Activated T-helper 1 cell treated with anti-CD3 and anti-CD28 coated beads, Interleukin-12 subunit alpha, Interleukin-12 subunit beta, Interleukin-2, Interleukin-4 antibody, amounts not matched to agents 30 ng/mL and 10 ng/mL and 1 ng/mL, durations not matched to agents 14 hours and 24 hours and 36 hours (primary cell): ENCODE results near the gene EFCAB6. TPM values are rescaled to one million over a fixed set of nuclear protein-coding genes. Genes with fewer than 3 reads are reported as not detected.

Source experiments
- DNase-seq: peaks from one replicate; pipeline ENCODE4 v3.0.0; 2021; ENCODE audit warnings: low spot score
- H3K27ac Mint-ChIP-seq: one replicate; pipeline ENCODE4 v1.8.0; 2021; ENCODE audit warnings: mild to moderate bottlenecking, mixed read lengths
- H3K27me3 Mint-ChIP-seq: one replicate; pipeline ENCODE4 v1.8.0; 2022; ENCODE audit warnings: mild to moderate bottlenecking, moderate library complexity, mixed read lengths; ENCODE audit not compliant: insufficient read depth
- H3K36me3 Mint-ChIP-seq: one replicate; pipeline ENCODE4 v1.8.0; 2021; ENCODE audit warnings: low read depth, mixed read lengths
- H3K4me1 Mint-ChIP-seq: one replicate; pipeline ENCODE4 v1.8.0; 2021; ENCODE audit warnings: low read depth, mixed read lengths
- H3K4me3 Mint-ChIP-seq: one replicate; pipeline ENCODE4 v1.8.0; 2021; ENCODE audit warnings: mild to moderate bottlenecking, moderate library complexity, mixed read lengths
- H3K9me3 Mint-ChIP-seq: one replicate; pipeline ENCODE4 v1.8.0; 2021; ENCODE audit warnings: mixed read lengths
- intact Hi-C: fragments of 100-400 bp; cut with micrococcal nuclease; formaldehyde crosslinking; loops from one replicate; pipeline ENCODE4 v1.15.1; 2024
- total RNA-seq: library from RNA; stranded (reverse); gene quantifications from 2 replicates; pipeline ENCODE4 v1.2.3, GENCODE V29; 2022

The EFCAB6 gene
- total RNA-seq, 1 donor from 2014 or later: not detected

- intact Hi-C loops: no loop called here
- no peak for DNase-seq
- H3K4me1 Mint-ChIP-seq: no peaks in the 10 kb centered on the region
- no peaks in the 10 kb centered on the region for H3K9me3 Mint-ChIP-seq
- H3K36me3 Mint-ChIP-seq: no peaks in the 10 kb centered on the region
- no peak overlapping the region for H3K27ac Mint-ChIP-seq
- H3K27me3 Mint-ChIP-seq: peaks cover 6% of the 10 kb centered on the region
- H3K4me3 Mint-ChIP-seq: no peak overlapping the region
These were observed 100.4 kb downstream of the EFCAB6 start for GRCh38 chr22:43711681-43712080.

DNA sequence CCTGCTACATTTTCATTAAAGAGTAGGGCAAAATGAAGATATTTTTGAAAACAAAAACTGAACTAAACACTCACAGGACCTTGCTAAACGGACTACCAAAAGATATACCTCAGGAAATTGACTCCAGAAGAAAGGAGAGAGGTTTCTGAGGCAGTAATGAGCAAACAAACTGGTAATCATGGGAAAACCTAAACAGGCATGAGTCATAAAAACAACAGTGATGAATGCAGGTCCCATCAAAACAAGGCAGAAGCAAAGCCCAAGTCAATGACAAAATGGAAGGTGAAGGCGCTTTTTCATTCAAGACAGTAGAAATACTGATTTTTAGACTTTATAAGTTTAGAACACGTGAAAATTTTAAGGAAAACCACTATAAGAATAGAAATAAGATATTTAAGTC is 104.5 kb downstream of the EFCAB6 start:
- Mint-ChIP-seq H3K4me1 (no peaks in the 10 kb centered on the region), H3K27me3 (peaks cover 6% of the 10 kb centered on the region)
- intact Hi-C loops: no loop called here

GRCh38 chr22:43706571-43707328 is 105.4 kb downstream of the EFCAB6 start:
- no peak overlapping the region for H3K4me3 Mint-ChIP-seq
- intact Hi-C loops: no loop called here
- H3K27ac Mint-ChIP-seq: no peak overlapping the region
- H3K4me1 Mint-ChIP-seq: no peaks in the 10 kb centered on the region
- H3K9me3 Mint-ChIP-seq: peaks cover 8% of the 10 kb centered on the region
- peaks cover 6% of the 10 kb centered on the region for H3K27me3 Mint-ChIP-seq
- no peak for DNase-seq
- H3K36me3 Mint-ChIP-seq: peaks cover 3% of the 10 kb centered on the region

More for the DNA sequence above, 104.5 kb downstream of the EFCAB6 start:
- Mint-ChIP-seq H3K36me3 (peaks cover 3% of the 10 kb centered on the region), H3K9me3 (peaks cover 8% of the 10 kb centered on the region), H3K4me3 (no peak overlapping the region), H3K27ac (no peak overlapping the region)
- no peak for DNase-seq

DNA sequence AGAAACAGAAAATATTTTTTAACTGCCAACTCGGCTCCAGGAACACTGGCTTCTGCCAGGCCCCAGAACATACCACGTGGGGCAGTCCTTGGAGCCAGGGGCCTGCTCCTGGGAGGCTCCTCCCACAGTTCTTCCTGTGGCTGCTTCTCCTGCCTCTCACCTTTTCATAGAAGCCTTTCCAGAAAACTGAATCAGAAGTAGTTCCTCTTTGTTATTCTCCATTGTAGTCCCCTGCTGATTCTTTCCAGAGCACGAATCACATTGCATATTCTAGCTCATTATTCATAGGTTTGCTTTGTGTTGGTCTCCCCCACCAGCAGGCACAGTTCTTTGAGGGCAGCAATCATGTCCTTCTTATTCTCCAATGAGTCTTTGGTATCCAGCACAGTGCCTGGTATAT is 106.0 kb downstream of the EFCAB6 start:
- peaks cover 3% of the 10 kb centered on the region for H3K36me3 Mint-ChIP-seq
- intact Hi-C loops: no loop called here
- peaks cover 8% of the 10 kb centered on the region for H3K9me3 Mint-ChIP-seq
- peaks cover 6% of the 10 kb centered on the region for H3K27me3 Mint-ChIP-seq
- H3K4me3 Mint-ChIP-seq: no peak overlapping the region
- H3K27ac Mint-ChIP-seq: no peak overlapping the region
- no peaks in the 10 kb centered on the region for H3K4me1 Mint-ChIP-seq
- DNase-seq: no peak

- Mint-ChIP-seq H3K9me3 (peaks cover 8% of the 10 kb centered on the region), H3K4me1 (no peaks in the 10 kb centered on the region), H3K4me3 (no peak overlapping the region), H3K27me3 (peaks cover 4% of the 10 kb centered on the region), H3K27ac (no peak overlapping the region), H3K36me3 (peaks cover 3% of the 10 kb centered on the region)
- DNase-seq: no peak
- intact Hi-C loops: no loop called here
These were observed 108.1 kb downstream of the EFCAB6 start for GRCh38 chr22:43704051-43704450.

DNA sequence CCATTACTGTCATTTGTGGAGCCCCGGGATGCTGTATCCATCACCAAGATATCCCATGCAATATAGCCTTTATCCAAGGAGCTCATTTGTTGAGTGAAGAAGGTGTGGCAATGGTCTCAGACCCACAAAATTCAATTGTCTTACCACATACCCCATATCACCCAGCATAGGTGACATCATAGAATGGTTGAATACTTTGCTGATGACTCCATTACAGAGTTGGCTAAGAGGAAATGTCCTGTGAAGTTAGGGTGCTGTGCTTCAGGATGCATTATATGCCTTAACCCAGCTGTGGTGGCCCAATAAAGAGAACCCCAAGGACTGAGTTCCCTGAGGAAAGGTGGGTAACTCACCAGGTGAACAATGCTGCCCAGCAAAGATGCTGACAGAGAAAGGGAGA is 113.7 kb downstream of the EFCAB6 start:
- Mint-ChIP-seq H3K4me1 (no peaks in the 10 kb centered on the region), H3K27me3 (peaks cover 5% of the 10 kb centered on the region), H3K4me3 (no peak overlapping the region), H3K9me3 (peaks cover 2% of the 10 kb centered on the region), H3K27ac (no peak overlapping the region), H3K36me3 (no peaks in the 10 kb centered on the region)
- DNase-seq: no peak
- intact Hi-C loops: no loop called here

DNA sequence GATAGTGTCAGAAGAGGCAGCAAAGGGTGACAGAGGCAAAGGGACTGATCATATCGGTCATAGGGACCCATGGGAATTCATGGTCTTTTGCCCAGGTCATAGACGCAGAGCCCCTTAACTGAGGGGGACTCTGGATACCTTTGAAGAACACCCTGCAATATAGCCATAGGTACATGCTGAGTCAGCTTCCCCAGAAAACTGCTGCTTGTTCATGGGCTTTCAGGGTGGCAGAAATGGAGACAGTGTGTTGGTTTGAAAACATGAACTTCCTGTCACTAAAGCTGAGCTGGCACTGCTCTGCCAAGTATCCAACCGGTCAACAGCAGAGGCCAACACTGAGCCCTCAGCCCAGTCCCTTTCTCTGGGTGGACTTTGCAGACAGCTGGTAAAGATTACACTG is 114.2 kb downstream of the EFCAB6 start:
- Mint-ChIP-seq H3K4me3 (no peak overlapping the region), H3K27ac (no peak overlapping the region), H3K27me3 (peaks cover 5% of the 10 kb centered on the region), H3K36me3 (no peaks in the 10 kb centered on the region), H3K9me3 (no peaks in the 10 kb centered on the region), H3K4me1 (no peaks in the 10 kb centered on the region)
- DNase-seq: no peak
- intact Hi-C loops: no loop called here

DNA sequence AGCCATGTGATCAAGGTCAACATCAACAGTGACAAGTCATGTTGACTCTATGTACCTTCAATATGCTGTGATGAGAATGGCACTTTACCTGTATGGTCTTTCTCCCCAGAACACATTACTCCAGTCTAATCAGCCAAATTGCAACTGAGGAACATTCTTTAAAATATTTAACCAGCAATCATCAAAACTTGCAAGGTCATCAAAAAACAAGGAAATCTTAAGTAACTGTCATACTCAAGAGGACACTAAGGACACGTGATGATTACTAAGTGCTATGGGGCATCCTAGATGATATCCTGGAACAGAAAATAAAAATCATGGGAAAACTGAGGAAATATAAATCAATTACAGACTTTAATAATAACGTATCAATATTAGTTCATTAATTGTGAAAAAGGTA is 118.9 kb downstream of the EFCAB6 start:
- H3K9me3 Mint-ChIP-seq: no peaks in the 10 kb centered on the region
- H3K27ac Mint-ChIP-seq: no peak overlapping the region
- H3K4me3 Mint-ChIP-seq: no peak overlapping the region
- peaks cover 7% of the 10 kb centered on the region for H3K27me3 Mint-ChIP-seq
- intact Hi-C loops: no loop called here
- DNase-seq: no peak
- no peaks in the 10 kb centered on the region for H3K36me3 Mint-ChIP-seq
- H3K4me1 Mint-ChIP-seq: no peaks in the 10 kb centered on the region

DNA sequence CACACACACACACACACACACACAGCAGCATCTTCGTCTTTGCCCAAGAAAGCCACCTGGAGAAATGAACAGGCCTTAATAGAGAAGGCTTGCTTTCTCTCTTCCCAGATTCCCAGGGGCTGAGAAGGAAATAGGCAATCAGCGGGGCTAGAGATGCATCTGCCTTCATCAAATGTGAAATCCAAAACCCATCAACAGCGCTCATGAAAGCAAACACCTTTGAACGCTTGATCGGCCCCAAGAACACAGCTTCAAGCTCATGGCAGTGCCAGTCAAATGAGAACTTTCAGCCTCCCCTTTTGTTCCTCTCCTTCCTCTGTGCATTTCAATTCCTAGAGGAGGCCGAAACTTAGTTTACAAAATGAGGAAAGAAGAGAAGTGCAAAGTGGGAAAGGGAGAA is 122.7 kb downstream of the EFCAB6 start:
- no peak overlapping the region for H3K4me3 Mint-ChIP-seq
- no peak overlapping the region for H3K27ac Mint-ChIP-seq
- H3K9me3 Mint-ChIP-seq: no peaks in the 10 kb centered on the region
- H3K36me3 Mint-ChIP-seq: no peaks in the 10 kb centered on the region
- intact Hi-C loops: no loop called here
- H3K27me3 Mint-ChIP-seq: peaks cover 4% of the 10 kb centered on the region
- no peaks in the 10 kb centered on the region for H3K4me1 Mint-ChIP-seq
- DNase-seq: no peak

- DNase-seq: no peak
- Mint-ChIP-seq H3K27ac (no peak overlapping the region), H3K27me3 (peaks cover 6% of the 10 kb centered on the region), H3K4me3 (no peak overlapping the region), H3K9me3 (no peaks in the 10 kb centered on the region), H3K4me1 (no peaks in the 10 kb centered on the region), H3K36me3 (no peaks in the 10 kb centered on the region)
- intact Hi-C loops: no loop called here
These were observed 129.3 kb downstream of the EFCAB6 start for GRCh38 chr22:43682851-43683250.

DNA sequence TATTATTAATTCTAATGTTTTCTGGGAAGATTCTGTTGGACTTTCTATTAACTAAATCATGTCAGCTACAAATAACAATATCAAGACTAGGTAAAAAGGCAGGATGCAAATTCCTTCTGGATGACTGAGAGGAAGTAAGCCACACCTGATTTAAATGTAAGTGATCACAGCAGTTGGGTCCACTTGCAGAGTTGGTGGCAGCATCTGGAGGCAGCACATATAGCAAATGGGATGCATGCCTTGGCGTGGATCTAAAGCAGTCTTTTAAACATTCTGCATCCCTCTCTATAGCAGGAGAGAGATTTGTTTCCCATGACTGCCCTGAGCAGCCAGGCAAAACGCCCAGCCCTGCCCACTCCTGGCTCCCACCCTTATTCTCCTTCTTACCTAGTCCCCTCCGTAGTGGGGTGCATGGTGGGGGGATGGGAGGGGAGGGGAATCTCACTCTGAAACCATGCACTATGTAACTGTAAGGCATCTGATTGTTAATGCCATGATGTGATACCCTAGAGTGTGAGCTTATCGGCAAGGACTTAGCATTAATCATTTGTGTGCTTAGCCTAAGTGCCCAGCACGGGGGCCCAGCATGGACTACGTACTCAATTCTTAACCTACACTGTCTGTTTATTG is 130.3 kb downstream of the EFCAB6 start:
- Mint-ChIP-seq H3K27me3 (peaks cover 6% of the 10 kb centered on the region), H3K27ac (no peak overlapping the region), H3K36me3 (no peaks in the 10 kb centered on the region), H3K4me1 (no peaks in the 10 kb centered on the region), H3K9me3 (no peaks in the 10 kb centered on the region), H3K4me3 (no peak overlapping the region)
- intact Hi-C loops: no loop called here
- DNase-seq: no peak

DNA sequence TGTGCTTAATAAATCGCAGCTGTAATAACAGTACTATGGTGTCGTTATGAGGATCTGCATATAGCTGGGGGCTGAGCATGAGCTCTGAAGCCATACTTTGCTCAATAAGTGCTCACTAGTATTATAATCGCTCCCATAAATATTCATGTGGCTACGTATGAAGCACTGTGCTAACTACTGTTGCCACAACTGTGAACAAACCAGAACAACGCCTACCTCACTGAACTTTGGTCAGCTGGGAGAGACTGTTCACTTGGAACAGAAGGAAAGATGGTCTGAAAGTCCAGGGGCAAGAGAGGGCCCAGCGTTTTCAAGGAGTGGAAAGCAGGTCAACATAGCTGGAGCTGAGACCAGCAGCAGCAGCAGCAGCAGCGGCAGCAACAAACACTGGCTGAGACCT is 141.6 kb downstream of the EFCAB6 start:
- H3K36me3 Mint-ChIP-seq: no peaks in the 10 kb centered on the region
- H3K27me3 Mint-ChIP-seq: peaks cover 3% of the 10 kb centered on the region
- H3K4me1 Mint-ChIP-seq: no peaks in the 10 kb centered on the region
- no peaks in the 10 kb centered on the region for H3K9me3 Mint-ChIP-seq
- H3K27ac Mint-ChIP-seq: no peak overlapping the region
- no peak overlapping the region for H3K4me3 Mint-ChIP-seq
- DNase-seq: no peak
- intact Hi-C loops: no loop called here

- intact Hi-C loops: no loop called here
- Mint-ChIP-seq H3K4me1 (no peaks in the 10 kb centered on the region), H3K27ac (no peak overlapping the region), H3K9me3 (no peaks in the 10 kb centered on the region), H3K4me3 (no peak overlapping the region), H3K36me3 (no peaks in the 10 kb centered on the region), H3K27me3 (no peaks in the 10 kb centered on the region)
- DNase-seq: no peak
These were observed 142.9 kb downstream of the EFCAB6 start for GRCh38 chr22:43669190-43669589.
